Fibroblast of mammary gland (primary cell): ENCODE data around the gene ANKS4B.

ENCODE experiments used
- DNase-seq: peaks from one replicate; pipeline ENCODE4 v3.0.0-alpha.2; 2010; ENCODE audit warnings: low read depth
- H3K4me3 ChIP-seq: 2 replicates; pipeline ENCODE4 v1.5.1; 2011; ENCODE audit warnings: low read depth, mild to moderate bottlenecking, low read length, moderate library complexity; ENCODE audit not compliant: control insufficient read depth
- CTCF ChIP-seq: conservative IDR thresholded peaks from 2 replicates; pipeline ENCODE4 v1.5.1; 2011; ENCODE audit warnings: low read depth, low read length, inconsistent platforms; ENCODE audit not compliant: control insufficient read depth, insufficient read depth

Gene ANKS4B

GRCh38 chr16:21214086-21214485 is 19.4 kb upstream of the ANKS4B start:
- no peak overlapping the region for H3K4me3 ChIP-seq

GRCh38 chr16:21217121-21217520 is 16.4 kb upstream of the ANKS4B start:
- H3K4me3 ChIP-seq, result no peak overlapping the region
- TF ChIP-seq CTCF, result no peak

More at GRCh38 chr16:21214086-21214485, 19.4 kb upstream of the ANKS4B start:
- no peak for DNase-seq
- TF ChIP-seq CTCF, result no peak

GRCh38 chr16:21218153-21218552 is 15.3 kb upstream of the ANKS4B start:
- no peak for DNase-seq
- no peak overlapping the region for H3K4me3 ChIP-seq
- no peak for TF ChIP-seq CTCF

More at GRCh38 chr16:21217121-21217520, 16.4 kb upstream of the ANKS4B start:
- no peak for DNase-seq

GRCh38 chr16:21219551-21219950 is 13.9 kb upstream of the ANKS4B start:
- no peak for DNase-seq
- no peak overlapping the region for H3K4me3 ChIP-seq
- TF ChIP-seq CTCF, result no peak

GRCh38 chr16:21222495-21223337 is 10.8 kb upstream of the ANKS4B start:
- no peak for TF ChIP-seq CTCF
- no peak for DNase-seq
- no peak overlapping the region for H3K4me3 ChIP-seq

GRCh38 chr16:21223787-21224186 is 9.7 kb upstream of the ANKS4B start:
- no peak for TF ChIP-seq CTCF
- no peak for DNase-seq
- H3K4me3 ChIP-seq, result no peak overlapping the region
